HL-60 (cell line): ENCODE measurements around the gene EPB41L2.

Experiments used
- CTCF ChIP-seq: IDR thresholded peaks from one replicate; pipeline ENCODE4 v1.5.1; 2011; ENCODE audit warnings: low read length, control low read depth, inconsistent platforms; ENCODE audit not compliant: insufficient read depth
- SPI1 ChIP-seq: IDR thresholded peaks from 2 replicates; pipeline ENCODE4 v1.6.1; 2012; ENCODE audit warnings: low read depth, mild to moderate bottlenecking, borderline replicate concordance

- TF ChIP-seq SPI1 (no peak), CTCF (no peak)
These were observed 44.1 kb upstream of the EPB41L2 start for GRCh38 chr6:131107151-131107550.
